Stomach smooth muscle (tissue), 2 donors: Measurements from ENCODE around the gene NSUN2.

Source experiments
- H3K27ac ChIP-seq: one replicate; pipeline ENCODE4 v1.7.0; 2013; ENCODE audit warnings: mild to moderate bottlenecking, low read length, inconsistent platforms
- H3K27me3 ChIP-seq, 2 donors: one replicate each; pipeline ENCODE4 v1.7.0; 2013; ENCODE audit warnings: low read length in 2 of 2; ENCODE audit not compliant: insufficient read depth in 2 of 2, control insufficient read depth in 1 of 2
- H3K36me3 ChIP-seq, 2 donors: one replicate each; pipeline ENCODE4 v1.7.0; 2013; ENCODE audit warnings: low read length in 2 of 2; ENCODE audit not compliant: control insufficient read depth in 2 of 2, insufficient read depth in 2 of 2
- H3K4me1 ChIP-seq: one replicate; pipeline ENCODE4 v1.7.0; 2013; ENCODE audit warnings: low read length; ENCODE audit not compliant: control insufficient read depth, insufficient read depth
- H3K4me3 ChIP-seq, 2 donors: one replicate each; pipeline ENCODE4 v1.7.0; 2013; ENCODE audit warnings: low read length in 2 of 2
- H3K9ac ChIP-seq, 2 donors: one replicate each; pipeline ENCODE4 v1.7.0; 2013; ENCODE audit warnings: low read length in 2 of 2, mild to moderate bottlenecking in 1 of 2
- H3K9me3 ChIP-seq, 2 donors: one replicate each; pipeline ENCODE4 v1.7.0; 2013; ENCODE audit warnings: low read length in 2 of 2; ENCODE audit not compliant: control insufficient read depth in 2 of 2
- donor health status: healthy.
- donor health status: Pancreatic carcinoma.

The NSUN2 gene

DNA sequence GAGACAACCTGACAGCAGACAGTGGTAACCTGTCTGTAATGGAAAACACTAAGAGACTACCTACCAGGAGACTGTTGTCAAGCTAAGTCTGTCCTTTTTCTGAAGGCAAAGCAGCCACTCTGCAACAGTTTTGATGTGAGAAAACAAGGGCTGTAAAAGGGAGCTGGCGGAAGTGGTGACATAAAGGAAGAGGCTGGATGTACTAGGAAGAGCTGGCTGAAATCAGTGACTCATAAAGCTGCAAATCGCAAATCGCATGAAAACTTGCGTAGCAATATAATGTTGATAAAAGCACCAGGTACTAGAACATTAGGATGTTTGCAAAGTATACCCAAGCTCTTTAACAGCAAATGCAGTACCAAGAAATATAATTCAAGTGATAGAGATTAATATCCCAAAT, 1.4 kb downstream of the NSUN2 start:
- Histone ChIP-seq H3K4me3 (peak overlapping the region; percentile 92), H3K27me3 (no peaks in the 10 kb centered on the region), H3K9ac (peak overlapping the region in 1 of 2 donors; percentile 90), H3K27ac (no peak overlapping the region), H3K9me3 (no peaks in the 10 kb centered on the region), H3K4me1 (peaks cover 33% of the 10 kb centered on the region), H3K36me3 (peaks cover 3 to 17% of the 10 kb centered on the region in 2 donors)

DNA sequence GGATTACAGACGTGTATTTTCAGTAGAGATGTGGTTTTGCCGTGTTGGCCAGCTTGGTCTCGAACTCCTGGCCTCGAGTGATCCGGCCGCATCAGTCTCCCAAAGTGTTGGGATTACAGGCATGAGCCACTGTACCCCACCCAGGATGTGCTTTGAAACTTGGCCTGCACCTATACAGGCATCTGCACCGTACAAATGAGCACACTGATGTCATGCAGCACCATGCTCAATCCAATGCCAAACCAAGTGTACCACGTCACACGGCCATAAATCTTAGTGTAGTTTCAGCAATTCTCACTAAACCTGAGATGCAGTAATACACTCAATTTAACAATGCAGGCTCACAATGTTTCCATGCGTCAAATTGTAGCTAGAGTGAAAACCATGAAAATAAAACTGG, 6.3 kb downstream of the NSUN2 start:
- no peaks in the 10 kb centered on the region for H3K27me3 ChIP-seq
- H3K27ac ChIP-seq, result no peak overlapping the region
- H3K36me3 ChIP-seq, result peaks cover 17 to 43% of the 10 kb centered on the region in 2 donors
- H3K4me3 ChIP-seq, result no peak overlapping the region
- H3K9ac ChIP-seq, result no peak overlapping the region
- peaks cover 5% of the 10 kb centered on the region for H3K4me1 ChIP-seq
- H3K9me3 ChIP-seq, result no peaks in the 10 kb centered on the region

DNA sequence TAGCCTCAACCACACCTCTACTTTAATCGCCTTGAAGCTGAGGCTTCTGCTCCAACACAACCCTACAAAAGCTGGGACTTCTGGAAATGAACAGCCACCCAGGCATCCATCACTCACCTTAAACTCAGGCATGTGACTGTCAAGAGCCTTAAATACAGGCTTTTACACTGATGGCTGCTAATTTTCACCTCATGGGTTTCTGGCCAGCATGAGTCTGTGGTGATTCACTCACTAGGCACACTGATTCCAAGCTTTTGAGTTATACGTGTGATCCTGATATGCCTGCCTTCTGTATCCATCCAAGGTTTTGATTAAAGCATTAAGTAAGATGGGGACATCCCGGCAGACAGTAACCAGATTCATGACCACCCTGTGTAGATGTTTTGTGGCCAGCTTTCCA, 8.9 kb downstream of the NSUN2 start:
- Histone ChIP-seq H3K4me3 (no peak overlapping the region), H3K27me3 (no peaks in the 10 kb centered on the region), H3K9ac (no peak overlapping the region), H3K9me3 (no peaks in the 10 kb centered on the region), H3K27ac (no peak overlapping the region), H3K4me1 (no peaks in the 10 kb centered on the region), H3K36me3 (peaks cover 30 to 48% of the 10 kb centered on the region in 2 donors)

DNA sequence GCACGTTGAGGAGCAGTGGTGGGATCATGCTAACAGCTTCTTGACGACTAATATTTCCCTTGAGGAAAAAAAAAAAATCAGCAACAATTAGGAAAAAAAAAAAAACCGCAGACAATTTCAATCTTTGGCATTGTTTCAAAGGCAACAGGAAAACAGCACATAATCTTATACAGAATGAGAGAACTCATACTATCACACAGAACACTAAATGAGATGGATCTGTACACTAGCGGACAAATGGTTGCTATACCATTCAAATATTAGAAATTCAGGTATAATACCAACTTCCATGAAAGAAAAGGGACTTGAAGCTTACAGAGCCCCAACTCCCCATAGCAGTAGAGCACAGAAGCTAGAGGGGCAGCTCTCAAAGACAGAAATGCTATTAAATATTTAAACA, 9.6 kb downstream of the NSUN2 start:
- Histone ChIP-seq H3K36me3 (peaks cover 34 to 50% of the 10 kb centered on the region in 2 donors), H3K4me1 (no peaks in the 10 kb centered on the region), H3K9ac (no peak overlapping the region), H3K4me3 (no peak overlapping the region), H3K27ac (no peak overlapping the region), H3K9me3 (no peaks in the 10 kb centered on the region), H3K27me3 (no peaks in the 10 kb centered on the region)

DNA sequence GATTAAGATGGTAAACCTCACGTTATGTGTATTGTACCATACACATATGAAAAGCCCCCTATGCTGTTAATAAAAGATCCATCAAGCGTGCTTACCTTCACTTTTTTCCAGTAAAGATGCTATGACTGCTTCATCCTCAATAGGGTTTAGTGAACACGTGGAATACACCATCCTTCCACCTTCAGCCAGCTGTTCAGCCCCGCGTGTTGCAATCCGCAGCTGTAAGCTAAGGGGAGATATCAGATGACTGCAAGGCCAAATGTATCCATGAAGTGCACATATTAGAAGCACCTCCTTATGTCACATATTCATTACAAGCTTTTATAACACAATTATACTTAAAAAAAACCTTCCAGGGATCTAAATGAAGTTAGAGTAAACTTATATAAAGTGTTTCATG, 16.2 kb downstream of the NSUN2 start:
- H3K9me3 ChIP-seq, result no peaks in the 10 kb centered on the region
- H3K9ac ChIP-seq, result no peak overlapping the region
- H3K36me3 ChIP-seq, result peaks cover 53 to 70% of the 10 kb centered on the region in 2 donors
- no peaks in the 10 kb centered on the region for H3K4me1 ChIP-seq
- no peak overlapping the region for H3K27ac ChIP-seq
- H3K27me3 ChIP-seq, result no peaks in the 10 kb centered on the region
- no peak overlapping the region for H3K4me3 ChIP-seq

DNA sequence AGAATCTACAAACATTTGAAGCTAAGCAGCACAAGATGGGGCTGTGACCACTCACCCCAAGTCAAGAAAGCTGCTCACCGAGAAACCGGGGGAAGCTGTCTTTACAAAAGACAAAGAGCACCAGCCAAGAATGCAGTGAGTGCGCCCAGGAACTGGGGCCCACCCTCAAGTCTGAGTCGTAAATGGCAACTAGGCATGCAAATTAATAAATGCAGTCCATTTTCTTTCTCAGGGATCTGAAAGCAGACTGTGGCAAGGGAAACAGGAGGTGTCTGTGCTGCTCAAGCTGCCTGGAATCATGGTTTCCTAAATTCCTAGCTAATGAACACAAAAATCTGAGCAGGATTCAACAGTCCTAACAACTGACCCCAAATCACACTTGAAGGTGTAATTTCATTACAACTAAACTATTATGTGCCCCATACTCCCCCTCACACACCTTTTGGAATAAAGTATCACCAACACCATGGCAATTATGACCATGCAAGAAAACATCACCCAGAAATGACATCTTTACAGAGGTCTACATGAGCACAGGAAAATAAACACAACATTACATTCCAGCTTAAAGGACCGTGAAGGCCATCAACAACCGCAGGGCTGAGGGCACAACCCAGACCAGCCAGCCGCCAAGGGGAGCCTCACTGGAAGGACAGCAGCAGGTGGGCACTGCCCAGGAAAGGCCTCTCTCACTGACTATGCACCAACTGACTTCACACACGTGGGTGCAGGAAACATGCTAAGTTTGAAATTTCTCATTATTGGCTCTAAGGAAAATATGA, 17.6 kb downstream of the NSUN2 start:
- no peak overlapping the region for H3K4me3 ChIP-seq
- no peaks in the 10 kb centered on the region for H3K27me3 ChIP-seq
- no peaks in the 10 kb centered on the region for H3K4me1 ChIP-seq
- no peak overlapping the region for H3K27ac ChIP-seq
- no peak overlapping the region for H3K9ac ChIP-seq
- no peaks in the 10 kb centered on the region for H3K9me3 ChIP-seq
- peaks cover 49 to 71% of the 10 kb centered on the region in 2 donors for H3K36me3 ChIP-seq

DNA sequence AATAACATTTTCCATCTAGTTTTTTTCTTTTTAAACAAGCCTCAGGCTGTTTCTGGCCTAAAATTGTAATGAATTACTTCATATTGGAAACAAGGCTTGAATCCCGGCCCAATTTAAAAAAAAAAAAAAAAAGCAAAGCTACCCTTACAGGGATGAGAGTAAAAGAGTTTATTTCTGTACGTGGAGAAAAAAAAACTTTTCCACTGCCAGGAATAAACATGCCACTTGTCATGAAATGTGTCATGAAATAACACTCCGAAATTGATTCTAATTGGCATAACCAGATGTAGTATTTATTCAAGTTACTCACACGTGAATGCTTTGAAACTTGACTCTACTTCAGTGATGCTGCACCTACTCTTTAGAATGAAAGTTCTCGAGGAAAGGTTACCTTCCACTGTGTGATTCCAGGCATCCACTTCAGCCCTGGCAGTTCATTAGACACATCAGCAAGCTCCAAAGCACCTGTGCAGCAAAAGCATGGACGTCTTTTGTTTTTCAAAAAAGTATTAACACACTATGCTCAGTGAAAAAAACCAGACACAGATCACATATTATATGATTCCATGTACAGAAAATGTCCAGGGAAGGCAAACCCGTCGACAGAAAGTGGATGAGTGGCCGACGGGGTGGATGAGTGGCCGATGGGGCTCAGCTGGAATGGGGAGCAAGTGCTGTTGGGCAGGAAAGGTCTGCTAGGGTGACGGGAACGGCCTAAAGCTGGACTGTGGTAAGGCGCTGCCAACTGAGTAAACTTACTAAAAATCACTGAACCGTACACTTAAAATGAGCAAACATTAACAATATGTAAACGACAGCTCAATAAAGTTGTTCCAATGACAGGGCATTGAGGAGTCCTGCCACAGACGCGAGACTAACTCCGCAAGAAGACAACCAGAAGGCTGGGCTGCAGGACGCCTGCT, 21.2 kb downstream of the NSUN2 start:
- H3K36me3 ChIP-seq, result peaks cover 52 to 78% of the 10 kb centered on the region in 2 donors
- H3K9ac ChIP-seq, result no peak overlapping the region
- H3K4me3 ChIP-seq, result no peak overlapping the region
- no peaks in the 10 kb centered on the region for H3K9me3 ChIP-seq
- H3K4me1 ChIP-seq, result no peaks in the 10 kb centered on the region
- H3K27me3 ChIP-seq, result no peaks in the 10 kb centered on the region
- no peak overlapping the region for H3K27ac ChIP-seq

DNA sequence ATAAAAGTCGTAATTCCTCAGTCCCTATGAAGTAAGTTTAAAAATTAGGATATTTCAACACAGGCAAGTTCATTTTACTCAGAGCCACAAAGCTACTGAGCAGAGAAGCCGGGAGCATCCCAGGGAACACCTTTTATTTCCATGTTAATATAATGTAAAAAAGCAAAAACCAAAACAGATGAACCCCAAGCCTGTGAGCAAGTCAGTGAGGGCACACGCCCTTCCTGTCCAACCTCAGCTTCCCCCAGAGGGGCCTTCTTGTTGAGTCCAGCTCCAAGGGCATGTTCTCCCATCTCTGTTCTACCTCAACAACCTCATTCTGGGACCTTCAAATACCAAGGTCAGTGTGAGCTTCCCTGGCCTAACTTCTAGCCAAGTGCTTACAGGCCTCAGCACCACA, 24.8 kb downstream of the NSUN2 start:
- peaks cover 59 to 68% of the 10 kb centered on the region in 2 donors for H3K36me3 ChIP-seq
- no peaks in the 10 kb centered on the region for H3K4me1 ChIP-seq
- no peaks in the 10 kb centered on the region for H3K27me3 ChIP-seq
- H3K9ac ChIP-seq, result no peak overlapping the region
- H3K9me3 ChIP-seq, result no peaks in the 10 kb centered on the region
- no peak overlapping the region for H3K4me3 ChIP-seq
- H3K27ac ChIP-seq, result no peak overlapping the region

DNA sequence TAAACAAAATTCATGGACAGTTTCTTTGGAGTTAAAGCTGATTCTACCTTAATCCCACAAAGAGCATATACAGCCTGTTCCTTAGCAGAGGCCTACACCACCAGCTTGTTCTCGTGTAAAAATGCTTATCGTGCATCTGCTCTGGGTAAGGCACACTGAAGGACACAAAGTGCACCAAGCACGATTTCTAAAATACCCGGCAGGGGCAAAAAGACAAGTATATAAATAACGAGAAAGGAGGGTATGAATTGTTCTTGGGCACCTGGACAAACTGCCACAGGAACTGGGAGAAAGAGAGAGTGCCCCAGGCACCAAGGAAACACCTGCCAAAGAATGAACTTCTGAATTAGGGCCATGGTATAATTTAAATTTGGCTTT, 25.3 kb downstream of the NSUN2 start:
- Histone ChIP-seq H3K27ac (no peak overlapping the region), H3K27me3 (no peaks in the 10 kb centered on the region), H3K36me3 (peaks cover 60 to 64% of the 10 kb centered on the region in 2 donors), H3K9ac (no peak overlapping the region), H3K4me1 (no peaks in the 10 kb centered on the region), H3K4me3 (no peak overlapping the region), H3K9me3 (no peaks in the 10 kb centered on the region)

DNA sequence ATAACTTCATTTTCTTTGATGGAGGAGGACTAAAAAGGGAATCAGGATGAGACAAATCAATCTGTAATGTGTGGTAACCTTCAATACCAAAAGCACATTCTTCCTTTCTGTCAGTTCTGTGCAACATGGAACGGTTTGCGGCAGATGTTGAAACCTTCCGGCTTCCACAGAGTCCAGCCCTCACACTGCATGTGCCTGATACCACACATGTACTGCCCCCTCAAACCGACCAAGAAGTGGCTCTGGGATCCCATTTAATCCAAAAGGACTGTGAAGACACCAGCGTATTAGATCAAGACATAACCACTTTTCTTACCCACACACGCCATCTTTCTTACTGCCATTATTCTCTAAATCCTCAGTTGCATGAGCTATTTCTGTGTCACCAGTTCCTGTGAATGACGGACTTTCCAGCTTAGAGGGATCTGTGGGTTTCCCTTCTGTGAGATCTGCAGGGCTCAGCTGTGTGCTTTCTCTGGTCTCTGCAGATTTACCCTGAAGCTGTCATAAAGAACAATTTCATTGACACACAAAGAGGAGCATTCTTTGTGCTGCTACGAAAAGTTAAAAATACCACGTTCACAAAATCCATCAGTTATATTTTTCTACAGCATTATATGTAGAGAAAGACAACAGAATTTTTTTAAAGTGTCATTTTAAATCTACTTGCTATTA, 25.8 kb downstream of the NSUN2 start:
- Histone ChIP-seq H3K27ac (no peak overlapping the region), H3K36me3 (peaks cover 65% of the 10 kb centered on the region in 2 donors), H3K27me3 (no peaks in the 10 kb centered on the region), H3K4me3 (no peak overlapping the region), H3K9me3 (no peaks in the 10 kb centered on the region), H3K4me1 (no peaks in the 10 kb centered on the region), H3K9ac (no peak overlapping the region)
